Gastroesophageal sphincter (tissue), 4 donors: ENCODE results near the gene RAB23. TPM values are rescaled to one million over a fixed set of nuclear protein-coding genes. Genes with fewer than 3 reads are reported as not detected.

ENCODE experiments used
- ATAC-seq: fragments of 150-250 bp; one replicate; pipeline ENCODE4 v1.9.1; 2016; ENCODE audit warnings: mild to moderate bottlenecking, moderate library complexity
- H3K27ac ChIP-seq, 4 donors: fragments of 200-600 bp; sonication (generic) in 3 of 4; 1 replicate in 3 of 4; 2 replicates in 1 of 4; pipeline ENCODE4 v1.5.1; 2016 to 2019
- H3K27me3 ChIP-seq: fragments of 200-600 bp; sonication (generic); one replicate; pipeline ENCODE4 v1.5.1; 2019
- H3K36me3 ChIP-seq, 2 donors: fragments of 200-600 bp; sonication (generic); one replicate each; pipeline ENCODE4 v1.5.1; 2019; ENCODE audit warnings: control low read depth in 1 of 2
- H3K4me1 ChIP-seq, 3 donors: fragments of 200-600 bp; sonication (generic); 1 replicate in 2 of 3; 2 replicates in 1 of 3; pipeline ENCODE4 v1.5.1; 2016 to 2019; ENCODE audit warnings: control low read depth in 2 of 3
- H3K4me3 ChIP-seq, 2 donors: fragments of 200-600 bp; sonication (generic); one replicate each; pipeline ENCODE4 v1.5.1; 2019; ENCODE audit warnings: mild to moderate bottlenecking in 1 of 2, moderate library complexity in 1 of 2
- H3K9me3 ChIP-seq, 3 donors: fragments of 200-600 bp; sonication (generic); one replicate each; pipeline ENCODE4 v1.5.1; 2017 to 2019; ENCODE audit warnings: control low read depth in 2 of 3
- EP300 ChIP-seq: sonication (generic); formaldehyde crosslinking; IDR thresholded peaks from one replicate; pipeline ENCODE4 v1.6.1; 2017; ENCODE audit warnings: antibody characterized with exemption, mild to moderate bottlenecking
- POLR2A ChIP-seq, 2 donors: fragments of 450-650 bp; IDR thresholded peaks; one replicate each; pipeline ENCODE4 v1.6.1; 2017; ENCODE audit warnings: antibody characterized with exemption in 2 of 2, mild to moderate bottlenecking in 2 of 2, moderate library complexity in 1 of 2
- POLR2AphosphoS5 ChIP-seq: sonication (generic); formaldehyde crosslinking; IDR thresholded peaks from one replicate; pipeline ENCODE4 v1.6.1; 2017; ENCODE audit warnings: antibody characterized with exemption
- WGBS, 2 donors: methylation state at CpG; one replicate each; pipeline ENCODE4 v1.1.5; 2018; ENCODE audit warnings: low coverage in 1 of 2; 5-methylcytosine and 5-hydroxymethylcytosine counted together
- total RNA-seq, 4 donors: library from RNA; depleted of rRNA; stranded (reverse); fragments of >200 nt; gene quantifications; one replicate each; pipeline ENCODE4 v1.1.0, GENCODE V29; 2016
- TF ChIP-seq, protein P1 (sequence below), 4 experiments: fragments of 200-600 bp in 2 of 4; fragments of 450-650 bp in 2 of 4; sonication (generic) in 1 of 4; IDR thresholded peaks; one replicate each; pipeline ENCODE4 v1.5.1; 2017 to 2019; ENCODE audit warnings: antibody characterized with exemption in 4 of 4, mild to moderate bottlenecking in 2 of 4, moderate library complexity in 2 of 4

RAB23 gene
- total RNA-seq, 4 donors from 2014 or later, result 45.5 to 107 (median 78.1) TPM

DNA sequence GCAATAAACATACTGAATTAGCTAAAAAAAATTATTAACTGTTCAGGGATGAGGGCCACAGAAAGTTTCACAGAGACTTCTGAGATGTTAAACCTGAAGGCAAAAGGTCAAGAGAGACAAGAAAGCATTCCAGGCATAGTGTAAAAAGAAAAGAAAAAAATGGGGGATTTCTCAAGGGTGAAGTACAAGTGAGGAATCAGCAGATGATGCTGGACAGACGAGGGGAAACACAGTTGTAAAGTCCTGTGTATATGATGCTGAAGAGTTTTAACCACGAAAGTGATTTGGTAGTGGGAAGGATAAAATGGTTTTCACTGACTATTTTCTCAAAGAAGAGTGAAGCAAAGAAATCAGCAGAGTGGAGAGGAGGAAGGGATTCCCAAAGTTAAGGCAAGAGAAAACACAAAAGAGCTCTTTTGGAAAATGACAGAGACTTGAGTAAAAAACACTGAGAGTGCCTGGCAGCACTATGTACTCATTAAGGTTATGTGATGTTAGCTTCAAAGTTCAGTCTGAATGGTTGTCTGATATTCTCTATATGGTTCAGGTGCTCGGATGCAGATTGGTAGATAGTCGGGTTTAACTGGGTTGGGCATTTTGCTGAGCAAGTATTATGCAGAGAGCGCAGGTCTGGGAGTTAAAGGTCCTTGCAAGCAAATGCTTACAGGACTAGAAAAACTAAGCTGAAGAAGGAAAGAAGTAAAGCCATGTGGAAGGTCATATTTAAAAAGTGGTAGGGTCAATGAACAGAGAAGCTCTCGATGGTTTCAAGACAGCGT, 16.4 kb downstream of the RAB23 start:
- no peaks in the 10 kb centered on the region for H3K27me3 ChIP-seq
- no peak overlapping the region for H3K4me3 ChIP-seq
- TF ChIP-seq, protein P1, sequence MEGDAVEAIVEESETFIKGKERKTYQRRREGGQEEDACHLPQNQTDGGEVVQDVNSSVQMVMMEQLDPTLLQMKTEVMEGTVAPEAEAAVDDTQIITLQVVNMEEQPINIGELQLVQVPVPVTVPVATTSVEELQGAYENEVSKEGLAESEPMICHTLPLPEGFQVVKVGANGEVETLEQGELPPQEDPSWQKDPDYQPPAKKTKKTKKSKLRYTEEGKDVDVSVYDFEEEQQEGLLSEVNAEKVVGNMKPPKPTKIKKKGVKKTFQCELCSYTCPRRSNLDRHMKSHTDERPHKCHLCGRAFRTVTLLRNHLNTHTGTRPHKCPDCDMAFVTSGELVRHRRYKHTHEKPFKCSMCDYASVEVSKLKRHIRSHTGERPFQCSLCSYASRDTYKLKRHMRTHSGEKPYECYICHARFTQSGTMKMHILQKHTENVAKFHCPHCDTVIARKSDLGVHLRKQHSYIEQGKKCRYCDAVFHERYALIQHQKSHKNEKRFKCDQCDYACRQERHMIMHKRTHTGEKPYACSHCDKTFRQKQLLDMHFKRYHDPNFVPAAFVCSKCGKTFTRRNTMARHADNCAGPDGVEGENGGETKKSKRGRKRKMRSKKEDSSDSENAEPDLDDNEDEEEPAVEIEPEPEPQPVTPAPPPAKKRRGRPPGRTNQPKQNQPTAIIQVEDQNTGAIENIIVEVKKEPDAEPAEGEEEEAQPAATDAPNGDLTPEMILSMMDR (IDR thresholded peaks at IDR 0.05), result no peak
- no peak for TF ChIP-seq POLR2AphosphoS5
- no peak for TF ChIP-seq POLR2A (IDR thresholded peaks at IDR 0.05)
- TF ChIP-seq EP300, result no peak
- H3K4me1 ChIP-seq, result peaks cover 0 to 17% (median 0%) of the 10 kb centered on the region in 3 donors
- no peak for ATAC-seq
- no peak overlapping the region for H3K27ac ChIP-seq
- no peaks in the 10 kb centered on the region for H3K36me3 ChIP-seq
- no peaks in the 10 kb centered on the region for H3K9me3 ChIP-seq
- WGBS, 2 donors, result 66 to 73% methylated on average over 7 of the region's 7 CpGs

DNA sequence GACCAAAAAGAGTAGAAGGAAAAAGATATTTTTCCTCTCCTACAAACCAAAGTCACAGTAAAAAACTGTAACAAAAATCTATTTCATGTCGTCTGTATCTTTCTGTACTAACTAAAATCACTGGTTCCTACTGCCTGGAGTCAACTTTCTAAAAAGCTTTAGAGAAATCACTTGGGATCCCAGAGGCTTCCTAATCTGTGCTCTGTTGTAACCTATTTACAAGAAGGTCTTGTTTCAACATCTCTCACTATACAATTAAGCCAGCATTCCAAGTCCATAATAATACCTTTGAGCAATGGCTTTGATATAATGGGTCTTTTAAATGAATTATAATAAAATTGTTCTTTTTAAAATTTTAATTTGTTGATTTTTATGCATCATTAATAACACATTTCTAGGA, 20.4 kb downstream of the RAB23 start:
- Histone ChIP-seq H3K27ac (no peak overlapping the region), H3K9me3 (no peaks in the 10 kb centered on the region), H3K4me3 (no peak overlapping the region), H3K36me3 (no peaks in the 10 kb centered on the region), H3K4me1 (peaks cover 0 to 27% (median 0%) of the 10 kb centered on the region in 3 donors), H3K27me3 (no peaks in the 10 kb centered on the region)
- 50 to 93% methylated on average over 1 of the region's 1 CpG for WGBS, 2 donors
- ATAC-seq, result no peak
- TF ChIP-seq, protein P1 (IDR thresholded peaks at IDR 0.05), result no peak
- no peak for TF ChIP-seq POLR2AphosphoS5

DNA sequence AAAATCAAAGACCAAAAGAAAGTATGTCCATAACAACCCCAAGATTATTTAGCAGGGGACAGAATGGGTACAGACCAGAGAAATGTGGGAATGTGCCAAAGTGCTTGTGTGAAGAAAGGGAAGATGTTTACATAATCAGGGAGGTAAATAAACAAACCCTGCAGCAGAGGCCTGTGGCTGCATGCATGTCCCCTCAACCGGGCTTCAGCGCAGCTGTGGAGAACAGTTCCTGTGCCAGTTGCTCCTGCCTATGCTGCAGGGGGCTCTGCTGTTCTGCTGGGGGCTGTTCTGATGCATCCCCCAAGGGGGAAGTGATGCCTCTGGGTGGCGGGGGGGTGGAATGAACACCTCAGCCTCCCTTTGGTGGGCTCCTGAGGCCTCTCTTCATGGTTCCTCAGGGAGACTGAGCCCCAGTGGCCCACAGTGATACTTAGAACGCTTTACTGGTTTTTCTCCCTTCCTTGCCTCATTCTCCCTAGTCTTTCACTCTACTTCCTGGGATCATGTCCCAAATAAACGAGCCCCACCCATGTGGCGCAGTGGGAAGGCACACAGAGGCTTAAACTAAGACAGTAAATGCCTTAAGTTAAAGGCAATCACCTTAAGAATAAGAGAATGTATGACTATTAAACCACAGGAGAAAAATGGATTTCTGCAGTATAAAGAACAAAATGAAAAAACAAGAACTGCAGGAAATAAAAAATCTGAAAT, 23.0 kb downstream of the RAB23 start:
- ATAC-seq, result no peak
- Histone ChIP-seq H3K4me3 (no peak overlapping the region), H3K4me1 (peaks cover 0 to 33% (median 0%) of the 10 kb centered on the region in 3 donors), H3K27ac (peak overlapping the region in 1 of 4 donors; percentile 41), H3K27me3 (no peaks in the 10 kb centered on the region), H3K36me3 (no peaks in the 10 kb centered on the region), H3K9me3 (no peaks in the 10 kb centered on the region)
- WGBS, 2 donors, result 53 to 83% methylated on average over 3 of the region's 6 CpGs
- TF ChIP-seq POLR2AphosphoS5 (no peak), POLR2A (IDR thresholded peaks at IDR 0.05) (no peak), EP300 (no peak)
- TF ChIP-seq, protein P1 (IDR thresholded peaks at IDR 0.05), result no peak

DNA sequence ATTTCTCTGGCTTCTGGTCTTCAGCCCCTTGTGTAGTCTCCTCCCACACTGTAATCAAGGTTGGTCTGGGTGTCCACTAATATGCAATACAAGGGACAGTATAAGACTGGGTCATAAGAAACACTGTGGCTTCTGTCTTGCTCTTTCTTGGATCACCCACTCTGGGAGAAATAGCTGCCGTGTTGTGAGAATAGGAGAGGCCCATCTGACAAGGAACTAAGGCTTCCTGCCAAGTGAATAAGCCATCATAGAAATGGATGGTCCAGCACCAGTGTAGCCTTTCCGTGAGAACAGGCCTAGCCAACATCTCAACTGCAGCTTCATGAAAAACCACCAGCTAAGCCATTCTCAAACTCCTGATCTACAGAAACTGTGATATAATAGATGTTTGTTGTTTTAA, 26.6 kb downstream of the RAB23 start:
- no peaks in the 10 kb centered on the region for H3K27me3 ChIP-seq
- peaks cover 0 to 30% (median 0%) of the 10 kb centered on the region in 3 donors for H3K4me1 ChIP-seq
- no peaks in the 10 kb centered on the region for H3K9me3 ChIP-seq
- 36% methylated on average over 2 of the region's 2 CpGs; no CpG with 5 or more reads in 1 of the 2 donors for WGBS, 2 donors
- no peak for TF ChIP-seq POLR2A (IDR thresholded peaks at IDR 0.05)
- TF ChIP-seq, protein P1 (IDR thresholded peaks at IDR 0.05), result no peak
- no peak for TF ChIP-seq POLR2AphosphoS5
- TF ChIP-seq EP300, result no peak
- ATAC-seq, result no peak
- peaks cover 0 to 16% of the 10 kb centered on the region in 2 donors for H3K36me3 ChIP-seq
- no peak overlapping the region for H3K27ac ChIP-seq
- H3K4me3 ChIP-seq, result no peak overlapping the region

DNA sequence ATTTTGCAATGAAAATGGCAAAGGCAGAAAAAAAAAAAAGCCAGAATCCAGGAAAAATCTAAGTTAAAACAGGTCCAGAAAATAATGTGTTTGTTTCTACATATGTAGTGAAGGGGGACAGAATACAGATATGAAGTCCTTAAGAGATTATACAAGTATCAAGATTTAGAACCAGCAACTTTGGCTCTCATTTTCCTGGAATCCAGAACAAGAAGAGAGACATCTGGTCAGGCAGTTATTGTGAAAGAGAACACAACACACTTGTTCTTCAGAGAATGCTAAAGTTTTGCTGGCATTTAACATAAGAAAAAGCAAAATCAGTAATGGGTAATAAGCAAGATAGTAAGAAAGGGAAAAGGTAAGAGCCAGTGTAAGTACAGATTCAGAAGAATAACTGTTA, 28.9 kb downstream of the RAB23 start:
- ATAC-seq, result no peak
- Histone ChIP-seq H3K9me3 (no peaks in the 10 kb centered on the region), H3K27ac (peak overlapping the region in 3 of 4 donors; percentile 39 to 47 (median 40)), H3K36me3 (peaks cover 0 to 20% of the 10 kb centered on the region in 2 donors), H3K4me1 (peaks cover 0 to 14% (median 0%) of the 10 kb centered on the region in 3 donors), H3K4me3 (no peak overlapping the region), H3K27me3 (no peaks in the 10 kb centered on the region)
- TF ChIP-seq POLR2AphosphoS5 (peak; percentile 16), EP300 (no peak), POLR2A (IDR thresholded peaks at IDR 0.05) (no peak)
- TF ChIP-seq, protein P1 (IDR thresholded peaks at IDR 0.05), result no peak
